Activated CD8-positive, alpha-beta memory T cell treated with anti-CD3 and anti-CD28 coated beads, Interleukin-2, amount 50 U/mL, for 48 hours (primary cell): Measurements from ENCODE around the gene AP4S1.
"Not testable (repeated sequence)": the region's sequence is repeated elsewhere in the genome, so short reads cannot be mapped to it uniquely, and the experiment has no call there.

ENCODE experiments used
- DNase-seq: peaks from one replicate; pipeline ENCODE4 v3.0.0-alpha.2; 2020

The AP4S1 gene

GRCh38 chr14:31045501-31046080, 20.1 kb downstream of the AP4S1 start:
- DNase-seq, result no peak

- DNase-seq, result no peak
These were observed 22.1 kb downstream of the AP4S1 start for GRCh38 chr14:31047503-31047902.

GRCh38 chr14:31051023-31051422, 25.6 kb downstream of the AP4S1 start:
- DNase-seq, result no peak

- no peak for DNase-seq
These were observed 26.1 kb downstream of the AP4S1 start for GRCh38 chr14:31051511-31051910.

GRCh38 chr14:31052905-31053586, 27.6 kb downstream of the AP4S1 start:
- not testable (repeated sequence) for DNase-seq

- DNase-seq, result no peak
These were observed 31.6 kb downstream of the AP4S1 start for GRCh38 chr14:31057035-31057434.

- no peak for DNase-seq
These were observed 32.4 kb downstream of the AP4S1 start for GRCh38 chr14:31057701-31058364.

- DNase-seq, result no peak
These were observed 33.9 kb downstream of the AP4S1 start for GRCh38 chr14:31059152-31059924.

GRCh38 chr14:31060253-31060875, 34.9 kb downstream of the AP4S1 start:
- no peak for DNase-seq

GRCh38 chr14:31062908-31063307, 37.5 kb downstream of the AP4S1 start:
- not testable (repeated sequence) for DNase-seq

GRCh38 chr14:31068235-31068634, 42.8 kb downstream of the AP4S1 start:
- DNase-seq, result no peak

- DNase-seq, result no peak
These were observed 43.9 kb downstream of the AP4S1 start for GRCh38 chr14:31069343-31069742.

- no peak for DNase-seq
These were observed 45.0 kb downstream of the AP4S1 start for GRCh38 chr14:31070431-31070830.

GRCh38 chr14:31071151-31071550, 45.7 kb downstream of the AP4S1 start:
- DNase-seq, result no peak

- DNase-seq, result no peak
These were observed 49.7 kb downstream of the AP4S1 start for GRCh38 chr14:31075144-31075543.

GRCh38 chr14:31078766-31079165, 53.3 kb downstream of the AP4S1 start:
- DNase-seq, result no peak

- DNase-seq, result no peak
These were observed 54.6 kb downstream of the AP4S1 start for GRCh38 chr14:31080056-31080455.

GRCh38 chr14:31080484-31080883, 55.0 kb downstream of the AP4S1 start:
- DNase-seq, result no peak

- no peak for DNase-seq
These were observed 58.3 kb downstream of the AP4S1 start for GRCh38 chr14:31083781-31084180.

GRCh38 chr14:31084385-31084784, 58.9 kb downstream of the AP4S1 start:
- DNase-seq, result no peak

GRCh38 chr14:31085027-31085426, 59.6 kb downstream of the AP4S1 start:
- DNase-seq, result no peak

- not testable (repeated sequence) for DNase-seq
These were observed 61.0 kb downstream of the AP4S1 start for GRCh38 chr14:31086466-31086865.
